Astrocyte (in vitro differentiated cells and primary cell): ENCODE measurements around the gene SOX3. TPM values are rescaled to one million over a fixed set of nuclear protein-coding genes. Genes with fewer than 3 reads are reported as not detected.

Experiments used
- DNase-seq: peaks from one replicate; pipeline ENCODE4 v3.0.0-alpha.2; 2010; ENCODE audit warnings: low read depth
- FAIRE-seq: peaks from 2 replicates; lab custom pipeline; 2011; peaks lifted over from hg19 to GRCh38; lab: Jason Lieb, UNC
- H2AFZ ChIP-seq: 2 replicates; pipeline ENCODE4 v1.6.0; 2012; ENCODE audit warnings: low read depth, low read length, inconsistent platforms
- H3K27ac ChIP-seq: 2 replicates; pipeline ENCODE4 v1.5.1; 2011; ENCODE audit warnings: low read depth, low read length, inconsistent platforms
- H3K27me3 ChIP-seq: 2 replicates; pipeline ENCODE4 v1.6.0; 2011; ENCODE audit warnings: low read length, inconsistent platforms; ENCODE audit not compliant: insufficient read depth
- H3K36me3 ChIP-seq: 2 replicates; pipeline ENCODE4 v1.5.1; 2011; ENCODE audit warnings: low read length, inconsistent platforms; ENCODE audit not compliant: insufficient read depth
- H3K4me1 ChIP-seq: 2 replicates; pipeline ENCODE4 v1.5.1; 2011; ENCODE audit warnings: low read length, inconsistent platforms; ENCODE audit not compliant: insufficient read depth
- H3K4me2 ChIP-seq: 2 replicates; pipeline ENCODE4 v1.6.0; 2012; ENCODE audit warnings: low read length, inconsistent platforms
- H3K4me3 ChIP-seq: 2 replicates; pipeline ENCODE4 v1.5.1; 2011; ENCODE audit warnings: low read depth, mild to moderate bottlenecking, low read length, inconsistent platforms; ENCODE audit not compliant: insufficient read depth
- H3K79me2 ChIP-seq: 2 replicates; pipeline ENCODE4 v1.6.0; 2012; ENCODE audit warnings: mild to moderate bottlenecking, low read length, inconsistent platforms; ENCODE audit not compliant: insufficient read depth
- H3K9ac ChIP-seq: 2 replicates; pipeline ENCODE4 v1.6.0; 2012; ENCODE audit warnings: mild to moderate bottlenecking, low read length, inconsistent platforms
- H3K9me3 ChIP-seq: 2 replicates; pipeline ENCODE4 v1.5.1; 2012; ENCODE audit warnings: low read depth, mild to moderate bottlenecking, low read length, inconsistent platforms; ENCODE audit not compliant: insufficient read depth
- H4K20me1 ChIP-seq: 2 replicates; pipeline ENCODE4 v1.6.0; 2012; ENCODE audit warnings: low read length, inconsistent platforms; ENCODE audit not compliant: insufficient read depth
- H3K27ac Mint-ChIP-seq: one replicate; pipeline ENCODE4 v1.8.0; 2021; ENCODE audit warnings: mild to moderate bottlenecking, mixed read lengths; ENCODE audit not compliant: unreplicated experiment
- H3K27me3 Mint-ChIP-seq: one replicate; pipeline ENCODE4 v1.8.0; 2021; ENCODE audit warnings: low read depth, mixed read lengths; ENCODE audit not compliant: unreplicated experiment
- H3K36me3 Mint-ChIP-seq: one replicate; pipeline ENCODE4 v1.8.0; 2021; ENCODE audit warnings: low read depth, mixed read lengths; ENCODE audit not compliant: unreplicated experiment
- H3K4me1 Mint-ChIP-seq: one replicate; pipeline ENCODE4 v1.8.0; 2021; ENCODE audit warnings: low read depth, mixed read lengths; ENCODE audit not compliant: unreplicated experiment
- H3K4me3 Mint-ChIP-seq: one replicate; pipeline ENCODE4 v1.8.0; 2021; ENCODE audit warnings: mild to moderate bottlenecking, moderate library complexity, mixed read lengths; ENCODE audit not compliant: unreplicated experiment
- H3K9me3 Mint-ChIP-seq: one replicate; pipeline ENCODE4 v1.8.0; 2021; ENCODE audit warnings: mild to moderate bottlenecking, mixed read lengths; ENCODE audit not compliant: unreplicated experiment
- CTCF ChIP-seq: IDR thresholded peaks from 2 replicates; pipeline ENCODE4 v1.5.1; 2011; ENCODE audit warnings: low read depth, mild to moderate bottlenecking, inconsistent platforms, low read length, moderate library complexity; ENCODE audit not compliant: insufficient read depth
- EZH2 ChIP-seq: IDR thresholded peaks from 2 replicates; pipeline ENCODE4 v1.6.1; 2012; ENCODE audit warnings: mild to moderate bottlenecking, low read length, inconsistent platforms; ENCODE audit not compliant: insufficient read depth
- total RNA-seq: library from RNA; stranded (reverse); gene quantifications from 2 replicates; pipeline ENCODE4 v1.2.1, GENCODE V29; 2021

Gene SOX3
- total RNA-seq, 1 donor from 2014 or later = 0.98 TPM

- FAIRE-seq (peak; percentile 92), DNase-seq (no peak)
- no peaks in the 10 kb centered on the region for H4K20me1 ChIP-seq
- no peak overlapping the region for H3K4me2 ChIP-seq
- Mint-ChIP-seq H3K4me3 (no peak overlapping the region), H3K4me1 (no peaks in the 10 kb centered on the region), H3K36me3 (no peaks in the 10 kb centered on the region), H3K9me3 (no peaks in the 10 kb centered on the region), H3K27ac (no peak overlapping the region), H3K27me3 (peaks cover 12% of the 10 kb centered on the region)
- no peaks in the 10 kb centered on the region for H3K79me2 ChIP-seq
- H2AFZ ChIP-seq = no peak overlapping the region
- H3K4me1 ChIP-seq = no peaks in the 10 kb centered on the region
- H3K27ac ChIP-seq = no peak overlapping the region
- no peaks in the 10 kb centered on the region for H3K36me3 ChIP-seq
- H3K9ac ChIP-seq = no peak overlapping the region
- TF ChIP-seq CTCF (no peak), EZH2 (no peak)
- H3K27me3 ChIP-seq = peaks cover 9% of the 10 kb centered on the region
- no peak overlapping the region for H3K4me3 ChIP-seq
- no peaks in the 10 kb centered on the region for H3K9me3 ChIP-seq
Measured at GRCh38 chrX:140514554-140514953, 9.7 kb upstream of the SOX3 start.

DNA sequence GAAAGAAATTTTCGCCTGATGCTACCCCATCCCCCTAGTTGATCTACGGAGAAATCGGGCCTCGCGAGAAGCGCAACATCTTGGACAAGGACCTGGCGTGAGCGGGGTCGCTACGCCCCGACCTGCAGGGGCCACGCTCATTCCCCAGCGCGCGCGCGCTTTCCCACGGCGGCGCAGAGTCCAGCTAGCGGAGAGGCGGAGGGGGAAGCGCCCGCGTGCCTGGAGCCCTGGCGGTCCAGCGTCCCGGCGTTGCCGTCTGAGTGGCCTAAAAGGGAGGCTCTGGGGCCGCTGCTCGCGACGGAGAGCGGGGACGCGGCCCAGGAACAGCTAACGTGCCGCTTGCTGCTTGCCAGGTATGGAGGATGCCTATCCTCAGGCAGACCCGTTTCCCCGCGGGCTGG, 6.0 kb upstream of the SOX3 start:
- H3K9ac ChIP-seq = no peak overlapping the region
- H3K27ac ChIP-seq = no peak overlapping the region
- TF ChIP-seq EZH2 = peak; percentile 34
- no peak for TF ChIP-seq CTCF
- H3K36me3 ChIP-seq = no peaks in the 10 kb centered on the region
- H2AFZ ChIP-seq = peak overlapping the region; percentile 4
- Mint-ChIP-seq H3K27ac (no peak overlapping the region), H3K27me3 (peaks cover 25% of the 10 kb centered on the region), H3K36me3 (no peaks in the 10 kb centered on the region), H3K9me3 (no peaks in the 10 kb centered on the region), H3K4me3 (no peak overlapping the region), H3K4me1 (peaks cover 1% of the 10 kb centered on the region)
- no peak for DNase-seq
- peaks cover 34% of the 10 kb centered on the region for H3K27me3 ChIP-seq
- no peaks in the 10 kb centered on the region for H4K20me1 ChIP-seq
- H3K4me2 ChIP-seq = peak overlapping the region; percentile 33
- no peak overlapping the region for H3K4me3 ChIP-seq
- H3K4me1 ChIP-seq = no peaks in the 10 kb centered on the region
- H3K79me2 ChIP-seq = no peaks in the 10 kb centered on the region
- no peaks in the 10 kb centered on the region for H3K9me3 ChIP-seq
- no peak for FAIRE-seq

GRCh38 chrX:140510306-140510676, 5.4 kb upstream of the SOX3 start:
- DNase-seq (no peak), FAIRE-seq (no peak)
- Mint-ChIP-seq H3K27me3 (peaks cover 25% of the 10 kb centered on the region), H3K4me3 (no peak overlapping the region), H3K27ac (no peak overlapping the region), H3K36me3 (no peaks in the 10 kb centered on the region), H3K9me3 (no peaks in the 10 kb centered on the region), H3K4me1 (peaks cover 1% of the 10 kb centered on the region)
- Histone ChIP-seq H3K36me3 (no peaks in the 10 kb centered on the region), H3K79me2 (no peaks in the 10 kb centered on the region), H3K27ac (no peak overlapping the region), H3K9ac (no peak overlapping the region), H3K4me1 (no peaks in the 10 kb centered on the region), H3K27me3 (peaks cover 37% of the 10 kb centered on the region), H3K4me2 (no peak overlapping the region), H2AFZ (no peak overlapping the region), H3K4me3 (no peak overlapping the region), H4K20me1 (no peaks in the 10 kb centered on the region), H3K9me3 (no peaks in the 10 kb centered on the region)
- TF ChIP-seq EZH2 (no peak), CTCF (no peak)
